Measurements from ENCODE around the gene GP1BB. TPM values are rescaled to one million over a fixed set of nuclear protein-coding genes. Genes with fewer than 3 reads are reported as not detected.

GP1BB gene
- total RNA-seq, 4 donors from 2014 or later, result 39.8 to 65.1 (median 51.0) TPM

- WGBS, 2 donors, result 87 to 93% methylated on average over 10 of the region's 10 CpGs
- H3K4me3 ChIP-seq (ENCODE audit: low read depth, poor library complexity, severe bottlenecking), result no peak overlapping the region
- intact Hi-C loops (cut with DNase I; ENCODE audit: low total_unique reads), result no loop called here
- no peak for TF ChIP-seq CTCF (IDR thresholded peaks at IDR 0.05)
- TF ChIP-seq POLR2A (IDR thresholded peaks at IDR 0.05), result no peak
- no peak for DNase-seq (ENCODE audit: low spot score in 2 of 2)
Measured at GRCh38 chr22:19753090-19753842, 29.9 kb downstream of the GP1BB start.

- no peak for DNase-seq (ENCODE audit: low spot score in 2 of 2)
Measured at GRCh38 chr22:19753996-19754700, 30.8 kb downstream of the GP1BB start.

GRCh38 chr22:19754701-19755144, 31.4 kb downstream of the GP1BB start:
- no peak overlapping the region for H3K4me3 ChIP-seq (ENCODE audit: low read depth, poor library complexity, severe bottlenecking)
- no peak for TF ChIP-seq POLR2A (IDR thresholded peaks at IDR 0.05)
- TF ChIP-seq CTCF (IDR thresholded peaks at IDR 0.05), result no peak
- intact Hi-C loops (cut with DNase I; ENCODE audit: low total_unique reads), result no loop called here
- 68 to 78% methylated on average over 14 of the region's 14 CpGs for WGBS, 2 donors
- DNase-seq (ENCODE audit: low spot score in 2 of 2), result no peak

More at GRCh38 chr22:19753996-19754700, 30.8 kb downstream of the GP1BB start:
- intact Hi-C loops (cut with DNase I; ENCODE audit: low total_unique reads), result no loop called here
- 79 to 80% methylated on average over 13 to 14 of the region's 14 CpGs for WGBS, 2 donors
- TF ChIP-seq POLR2A (IDR thresholded peaks at IDR 0.05) (no peak), CTCF (IDR thresholded peaks at IDR 0.05) (no peak)
- no peak overlapping the region for H3K4me3 ChIP-seq (ENCODE audit: low read depth, poor library complexity, severe bottlenecking)

GRCh38 chr22:19755145-19755710, 31.9 kb downstream of the GP1BB start:
- no peak overlapping the region for H3K4me3 ChIP-seq (ENCODE audit: low read depth, poor library complexity, severe bottlenecking)
- no peak for DNase-seq (ENCODE audit: low spot score in 2 of 2)
- 6 to 14% methylated on average over 37 to 45 of the region's 59 CpGs for WGBS, 2 donors
- no peak for TF ChIP-seq POLR2A (IDR thresholded peaks at IDR 0.05)
- intact Hi-C loops (cut with DNase I; ENCODE audit: low total_unique reads), result no loop called here

GRCh38 chr22:19755722-19756287, 32.5 kb downstream of the GP1BB start:
- intact Hi-C loops (cut with DNase I; ENCODE audit: low total_unique reads), result no loop called here
- DNase-seq (ENCODE audit: low spot score in 2 of 2), result no peak
- no peak overlapping the region for H3K4me3 ChIP-seq (ENCODE audit: low read depth, poor library complexity, severe bottlenecking)
- WGBS, 2 donors, result 10 to 13% methylated on average over 26 of the region's 26 CpGs
- TF ChIP-seq POLR2A (IDR thresholded peaks at IDR 0.05) (no peak), CTCF (IDR thresholded peaks at IDR 0.05) (no peak)

Measured in lower leg skin (tissue), 4 donors.